Naive thymus-derived CD4-positive, alpha-beta T cell (primary cell): ENCODE measurements around the gene MFF. TPM values are rescaled to one million over a fixed set of nuclear protein-coding genes. Genes with fewer than 3 reads are reported as not detected.
"Not testable (repeated sequence)": the region's sequence is repeated elsewhere in the genome, so short reads cannot be mapped to it uniquely, and the experiment has no call there.

ENCODE experiments used
- ATAC-seq: fragments of 150-1000 bp; cut with Tn5 transposase; 2 replicates; pipeline ENCODE4 v1.10.0; 2021; ENCODE audit warnings: mild to moderate bottlenecking, moderate library complexity
- CTCF ChIA-PET: fragments of 350-600 bp; sonication (Branson Sonifier 250); formaldehyde crosslinking; loops from one replicate; lab custom pipeline; 2021; ENCODE audit warnings: antibody characterized with exemption; lab: Charles Lee
- POLR2A ChIA-PET: fragments of 350-600 bp; sonication (Branson Sonifier 250); formaldehyde crosslinking; loops from one replicate; lab custom pipeline; 2021; ENCODE audit warnings: antibody characterized with exemption, inconsistent platforms; lab: Charles Lee
- DNase-seq, 9 donors: peaks; one replicate each; pipeline versions ENCODE4 v3.0.0 to v3.0.0-alpha.2; 2020 to 2022; ENCODE audit warnings: mixed read lengths in 1 of 9
- H3K27ac ChIP-seq: one replicate; pipeline ENCODE4 v1.7.0; 2013; ENCODE audit warnings: mild to moderate bottlenecking, low read depth, low read length, moderate library complexity
- H3K27me3 ChIP-seq, 2 donors: one replicate each; pipeline ENCODE4 v1.7.0; 2013; ENCODE audit warnings: low read length in 2 of 2, mild to moderate bottlenecking in 2 of 2, moderate library complexity in 2 of 2; ENCODE audit not compliant: control insufficient read depth in 2 of 2, insufficient read depth in 2 of 2
- H3K36me3 ChIP-seq, 3 experiments: 1 replicate in 2 of 3; 2 replicates in 1 of 3; pipeline ENCODE4 v1.7.0; 2013; ENCODE audit warnings: low read length in 3 of 3, mild to moderate bottlenecking in 3 of 3, moderate library complexity in 1 of 3; ENCODE audit not compliant: insufficient read depth in 3 of 3, control insufficient read depth in 2 of 3
- H3K4me1 ChIP-seq, 2 donors: one replicate each; pipeline ENCODE4 v1.7.0; 2013; ENCODE audit warnings: low read length in 2 of 2, mild to moderate bottlenecking in 2 of 2, moderate library complexity in 1 of 2; ENCODE audit not compliant: control insufficient read depth in 2 of 2, insufficient read depth in 2 of 2
- H3K4me3 ChIP-seq: 2 replicates; pipeline ENCODE4 v1.7.0; 2013; ENCODE audit warnings: mild to moderate bottlenecking, low read length
- H3K9me3 ChIP-seq, 3 experiments: 1 replicate in 2 of 3; 2 replicates in 1 of 3; pipeline ENCODE4 v1.7.0; 2013; ENCODE audit warnings: low read length in 3 of 3; ENCODE audit not compliant: control insufficient read depth in 2 of 3
- H3K27ac Mint-ChIP-seq, 9 donors: one replicate each; pipeline ENCODE4 v1.8.0; 2020 to 2022; ENCODE audit warnings: mixed read lengths in 9 of 9, mild to moderate bottlenecking in 8 of 9, moderate library complexity in 5 of 9, inconsistent platforms in 2 of 9
- H3K27me3 Mint-ChIP-seq, 5 donors: one replicate each; pipeline ENCODE4 v1.8.0; 2021 to 2022; ENCODE audit warnings: mixed read lengths in 5 of 5, mild to moderate bottlenecking in 1 of 5
- H3K36me3 Mint-ChIP-seq, 5 donors: one replicate each; pipeline ENCODE4 v1.8.0; 2020 to 2022; ENCODE audit warnings: mixed read lengths in 5 of 5, mild to moderate bottlenecking in 3 of 5, inconsistent platforms in 1 of 5
- H3K4me1 Mint-ChIP-seq, 7 donors: one replicate each; pipeline ENCODE4 v1.8.0; 2020 to 2022; ENCODE audit warnings: mixed read lengths in 7 of 7, mild to moderate bottlenecking in 3 of 7, inconsistent platforms in 1 of 7
- H3K4me3 Mint-ChIP-seq, 10 donors: one replicate each; pipeline ENCODE4 v1.8.0; 2020 to 2022; ENCODE audit warnings: mild to moderate bottlenecking in 10 of 10, mixed read lengths in 10 of 10, moderate library complexity in 6 of 10, inconsistent platforms in 2 of 10
- H3K9me3 Mint-ChIP-seq, 11 donors: one replicate each; pipeline ENCODE4 v1.8.0; 2020 to 2022; ENCODE audit warnings: mixed read lengths in 11 of 11, mild to moderate bottlenecking in 4 of 11, inconsistent platforms in 1 of 11, moderate library complexity in 1 of 11
- intact Hi-C, 2 donors: fragments of 100-400 bp; cut with micrococcal nuclease; formaldehyde crosslinking; loops; one replicate each; pipeline ENCODE4 v1.15.1; 2023
- polyA plus RNA-seq, 2 donors: library from polyadenylated mRNA; unstranded; fragments of 300-500 nt; fragmentation: Illumina TruSeq; gene quantifications; one replicate each; pipeline ENCODE4 v1.2.3, GENCODE V29; 2021
- total RNA-seq, 6 experiments: library from RNA in 5 of 6; stranded (reverse) in 5 of 6; gene quantifications; 1 replicate in 5 of 6; 2 replicates in 1 of 6; pipeline ENCODE4 v1.2.3 and lab custom pipeline; 2021 to 2026

MFF gene
- total and polyA plus RNA-seq, 7 experiments from 2014 or later: 51.7 to 153 (median 63.1) TPM

DNA sequence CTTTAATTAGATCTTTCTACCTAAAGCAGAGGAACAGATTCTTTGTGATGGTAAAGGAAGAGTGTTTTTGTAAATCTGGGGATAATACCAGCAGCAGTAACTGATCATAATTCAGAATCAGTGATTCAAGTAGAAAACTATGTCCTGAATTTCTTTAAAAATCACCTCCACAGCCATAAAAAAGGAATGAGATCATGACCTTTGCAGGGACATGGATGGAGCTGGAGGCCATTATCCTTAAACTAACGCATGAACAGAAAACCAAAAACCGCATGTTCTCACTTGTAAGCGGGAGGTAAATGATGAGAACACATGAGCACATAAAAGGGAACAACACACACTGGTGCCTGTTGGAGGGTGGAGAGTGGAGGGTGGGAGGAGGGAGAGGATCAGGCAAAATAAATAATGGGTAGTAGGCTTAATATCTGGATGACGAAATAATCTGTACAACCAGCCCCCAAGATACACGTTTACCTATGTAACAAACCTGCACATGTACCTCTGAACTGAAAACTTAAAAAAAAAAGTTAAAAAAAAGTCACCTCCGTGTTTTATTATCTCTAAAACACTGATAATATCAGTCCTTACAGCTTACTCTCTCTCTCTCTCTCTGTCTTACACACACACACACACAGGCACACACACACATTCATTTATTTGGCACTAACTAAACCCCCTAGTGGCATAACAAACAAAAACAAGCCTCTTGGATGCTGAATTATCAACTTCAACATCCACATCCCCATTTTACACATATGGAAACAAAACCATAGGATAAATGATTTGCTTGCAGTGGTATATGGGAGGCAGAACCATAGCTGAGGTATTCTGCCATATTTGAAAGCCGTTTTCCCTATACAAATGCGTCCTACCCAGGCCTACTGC lies 52.7 kb downstream of the MFF start:
- no peaks in the 10 kb centered on the region for H3K27me3 ChIP-seq
- peaks cover 0 to 17% (median 8%) of the 10 kb centered on the region in 5 donors for H3K27me3 Mint-ChIP-seq
- H3K27ac ChIP-seq: no peak overlapping the region
- intact Hi-C loops: no loop called here
- H3K36me3 ChIP-seq: no peaks in the 10 kb centered on the region
- DNase-seq (no peak), ATAC-seq (no peak)
- H3K4me1 ChIP-seq: no peaks in the 10 kb centered on the region
- peaks cover 0 to 4% (median 0%) of the 10 kb centered on the region in 5 donors for H3K36me3 Mint-ChIP-seq
- ChIA-PET POLR2A (no interaction called here), CTCF (no interaction called here)
- H3K9me3 Mint-ChIP-seq: peaks cover 0 to 3% (median 0%) of the 10 kb centered on the region in 11 donors
- H3K9me3 ChIP-seq: no peaks in the 10 kb centered on the region
- no peak overlapping the region for H3K4me3 ChIP-seq
- H3K4me1 Mint-ChIP-seq: peaks cover 0 to 12% (median 5%) of the 10 kb centered on the region in 7 donors
- H3K4me3 Mint-ChIP-seq: no peak overlapping the region
- no peak overlapping the region for H3K27ac Mint-ChIP-seq

DNA sequence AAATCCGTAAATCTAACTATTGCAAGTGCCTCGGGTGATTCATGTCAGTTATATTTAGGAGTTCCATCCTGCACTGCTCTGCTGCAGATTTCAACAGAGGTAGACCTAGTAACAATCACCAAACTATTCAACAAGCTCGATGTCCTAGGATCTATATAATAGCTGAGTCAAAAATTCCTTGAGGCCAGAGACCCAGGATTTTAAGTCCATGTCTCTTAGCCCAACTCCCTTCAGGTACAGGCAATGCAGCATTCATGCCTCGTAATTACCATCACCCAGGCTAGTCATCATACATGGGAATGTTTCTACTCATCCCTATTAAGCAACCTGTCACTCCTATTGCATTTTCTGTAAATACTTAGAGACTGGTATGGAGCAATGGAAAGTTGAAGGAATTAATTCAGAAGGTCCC lies 53.3 kb downstream of the MFF start:
- Mint-ChIP-seq H3K4me3 (no peak overlapping the region), H3K4me1 (peaks cover 0 to 12% (median 5%) of the 10 kb centered on the region in 7 donors), H3K9me3 (peaks cover 0 to 3% (median 0%) of the 10 kb centered on the region in 11 donors), H3K27ac (no peak overlapping the region), H3K27me3 (peaks cover 0 to 12% (median 4%) of the 10 kb centered on the region in 5 donors), H3K36me3 (no peaks in the 10 kb centered on the region)
- no peak overlapping the region for H3K27ac ChIP-seq
- ChIA-PET POLR2A (no interaction called here), CTCF (no interaction called here)
- no peaks in the 10 kb centered on the region for H3K27me3 ChIP-seq
- intact Hi-C loops: no loop called here
- H3K36me3 ChIP-seq: no peaks in the 10 kb centered on the region
- H3K9me3 ChIP-seq: no peaks in the 10 kb centered on the region
- no peak overlapping the region for H3K4me3 ChIP-seq
- ATAC-seq (no peak), DNase-seq (no peak)
- no peaks in the 10 kb centered on the region for H3K4me1 ChIP-seq

DNA sequence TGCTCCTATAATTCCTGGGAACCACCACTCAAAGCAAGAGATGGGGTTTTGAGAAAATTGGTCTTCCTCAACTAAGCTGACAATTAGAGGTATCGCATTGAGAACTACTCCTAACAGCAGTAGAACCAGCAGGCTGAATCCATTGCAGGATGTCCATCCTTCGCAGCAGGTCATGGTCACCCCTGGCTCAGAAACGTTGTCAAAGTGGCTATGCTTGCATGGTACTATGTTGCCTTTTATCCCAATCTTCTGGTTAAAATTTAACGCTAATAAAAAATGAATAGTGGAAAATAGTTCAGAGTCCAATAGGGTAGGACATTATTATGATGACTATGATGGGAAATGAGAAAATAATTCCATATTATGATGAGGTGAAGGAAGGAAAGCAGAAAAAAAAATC lies 54.0 kb downstream of the MFF start, which contains the start of gene TM4SF20:
Gene TM4SF20, minus strand, starts transcription at position 212 of the 400 bp plus-strand sequence. Its CDS starts 38 bp downstream, at position 174.
- Mint-ChIP-seq H3K4me3 (no peak within 1 kb of the TSS), H3K27ac (no peak within 1 kb of the TSS), H3K27me3 (peaks cover 0 to 12% (median 4%) of the 10 kb centered on the region in 5 donors), H3K4me1 (peaks cover 0 to 12% (median 5%) of the 10 kb centered on the region in 7 donors), H3K9me3 (peaks cover 0 to 3% (median 0%) of the 10 kb centered on the region in 11 donors), H3K36me3 (no peaks in the 10 kb centered on the region)
- H3K27ac ChIP-seq: no peak within 1 kb of the TSS
- no peaks in the 10 kb centered on the region for H3K27me3 ChIP-seq
- H3K36me3 ChIP-seq: no peaks in the 10 kb centered on the region
- POLR2A ChIA-PET: no interaction called here
- no peaks in the 10 kb centered on the region for H3K4me1 ChIP-seq
- no peak for DNase-seq
- H3K4me3 ChIP-seq: no peak within 1 kb of the TSS
- CTCF ChIA-PET: interaction anchor here (0.7 kb wide), 1 partner anchor 42 kb away, joined by 3 read pairs; no protein-coding TSS in a partner anchor
- no peaks in the 10 kb centered on the region for H3K9me3 ChIP-seq
- intact Hi-C loops: no loop called here
- no peak for ATAC-seq

DNA sequence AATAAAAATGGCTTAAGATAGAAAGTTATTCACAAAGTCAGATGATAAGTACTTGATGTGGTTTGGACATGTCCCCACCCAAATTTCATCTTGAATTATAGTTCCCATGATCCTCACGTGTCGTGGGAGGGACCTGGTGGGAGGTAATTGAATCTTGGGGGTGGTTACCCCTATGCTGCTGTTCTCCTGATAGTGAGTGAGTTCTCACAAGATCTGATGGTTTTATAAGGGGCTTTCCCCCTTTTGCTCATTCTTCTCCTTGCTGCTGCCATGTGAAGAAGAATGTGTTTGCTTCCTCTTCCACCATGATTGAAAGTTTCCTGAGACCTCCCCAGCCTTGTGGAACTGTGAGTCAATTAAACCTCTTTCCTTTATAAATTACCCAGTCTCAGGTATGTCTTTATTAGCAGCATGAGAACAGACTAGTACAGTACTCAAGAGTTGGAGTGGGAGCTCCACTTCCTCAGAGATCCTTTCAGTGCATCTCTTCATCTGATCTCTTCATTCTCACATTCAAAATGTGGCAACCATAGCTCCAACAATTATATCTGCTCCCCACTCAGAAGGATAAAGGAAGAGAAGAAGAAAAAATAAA lies 57.3 kb downstream of the MFF start:
- H3K27ac Mint-ChIP-seq, ATAC-seq, H3K4me3 ChIP-seq, CTCF ChIA-PET, H3K4me3 Mint-ChIP-seq, H3K4me1 ChIP-seq, H3K27ac ChIP-seq, H3K36me3 Mint-ChIP-seq, DNase-seq, intact Hi-C loops, H3K9me3 Mint-ChIP-seq, POLR2A ChIA-PET, H3K9me3 ChIP-seq, H3K36me3 ChIP-seq, H3K27me3 ChIP-seq: not testable (repeated sequence)
- H3K27me3 Mint-ChIP-seq: peaks cover 0 to 15% (median 0%) of the 10 kb centered on the region in 5 donors
- peaks cover 0 to 12% (median 3%) of the 10 kb centered on the region in 7 donors for H3K4me1 Mint-ChIP-seq

DNA sequence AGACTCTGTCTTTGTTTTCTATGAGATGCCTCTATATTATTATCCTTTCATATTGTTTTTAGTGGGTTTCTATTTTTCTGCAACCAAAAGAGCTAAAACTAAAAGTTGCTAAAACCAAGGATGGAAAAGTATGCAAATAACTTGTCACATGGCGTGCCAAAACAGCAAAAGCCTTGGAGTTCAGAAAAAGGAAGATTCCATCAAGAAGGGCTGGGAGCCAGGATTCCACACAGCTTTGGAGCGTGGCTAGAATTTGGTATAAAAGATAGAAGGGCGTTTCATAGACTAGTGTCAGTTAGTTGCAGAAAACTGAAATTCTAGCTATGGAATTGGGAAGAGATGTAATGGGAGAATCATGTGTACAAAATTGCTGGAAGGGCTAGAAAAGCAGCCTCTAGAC lies 58.6 kb downstream of the MFF start:
- intact Hi-C loops: no loop called here

DNA sequence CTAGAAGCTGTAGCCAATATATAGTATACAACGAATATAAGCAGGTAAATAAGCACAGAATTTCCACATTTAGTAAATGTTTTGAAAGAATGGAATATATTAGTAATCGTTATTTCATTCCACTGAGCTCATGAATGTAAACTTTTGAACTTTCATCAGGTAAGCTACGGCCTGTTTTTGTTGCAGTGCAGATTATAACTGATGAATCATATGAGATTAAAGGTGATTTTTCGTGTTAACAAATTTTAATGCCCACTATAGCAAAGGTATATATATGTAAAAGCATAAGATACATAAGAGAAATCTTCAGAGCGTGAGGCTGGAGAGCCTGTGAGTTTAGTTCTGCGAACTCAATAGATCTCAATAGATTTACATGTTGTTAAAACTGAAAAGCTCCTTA lies 61.6 kb downstream of the MFF start:
- intact Hi-C loops: no loop called here
- ChIA-PET POLR2A (no interaction called here), CTCF (no interaction called here)
- Mint-ChIP-seq H3K27me3 (peaks cover 0 to 3% (median 0%) of the 10 kb centered on the region in 5 donors), H3K4me1 (peaks cover 0 to 10% (median 0%) of the 10 kb centered on the region in 7 donors), H3K9me3 (peaks cover 0 to 3% (median 0%) of the 10 kb centered on the region in 11 donors), H3K27ac (no peak overlapping the region), H3K4me3 (no peak overlapping the region), H3K36me3 (no peaks in the 10 kb centered on the region)
- Histone ChIP-seq H3K4me3 (no peak overlapping the region), H3K4me1 (no peaks in the 10 kb centered on the region), H3K36me3 (no peaks in the 10 kb centered on the region), H3K27ac (no peak overlapping the region), H3K9me3 (no peaks in the 10 kb centered on the region), H3K27me3 (no peaks in the 10 kb centered on the region)
- DNase-seq (no peak), ATAC-seq (no peak)

More for the DNA sequence above, 58.6 kb downstream of the MFF start:
- POLR2A ChIA-PET: no interaction called here
- Histone ChIP-seq H3K4me1 (no peaks in the 10 kb centered on the region), H3K27me3 (no peaks in the 10 kb centered on the region), H3K36me3 (no peaks in the 10 kb centered on the region), H3K4me3 (no peak overlapping the region), H3K9me3 (no peaks in the 10 kb centered on the region), H3K27ac (no peak overlapping the region)
- Mint-ChIP-seq H3K9me3 (peaks cover 0 to 3% (median 0%) of the 10 kb centered on the region in 11 donors), H3K36me3 (no peaks in the 10 kb centered on the region), H3K4me3 (no peak overlapping the region), H3K27me3 (peaks cover 0 to 7% (median 0%) of the 10 kb centered on the region in 5 donors), H3K27ac (peak overlapping the region in 1 of 9 donors; percentile 32), H3K4me1 (peaks cover 0 to 12% (median 0%) of the 10 kb centered on the region in 7 donors)
- ATAC-seq (no peak), DNase-seq (no peak)
- CTCF ChIA-PET: interaction anchor here (0.6 to 0.8 kb wide), 2 partner anchors 87 to 442 kb away, joined by 3 read pairs; no protein-coding TSS in a partner anchor
